ENCODE results near the gene CAMTA2. TPM values are rescaled to one million over a fixed set of nuclear protein-coding genes. Genes with fewer than 3 reads are reported as not detected.

CAMTA2 gene
- polyA plus RNA-seq, 1 donor from 2014 or later, result 7.3 TPM

- no peak overlapping the region for H2AFZ ChIP-seq (ENCODE audit: low read depth, low read length)
- H4K20me1 ChIP-seq (ENCODE audit: insufficient read depth), result no peaks in the 10 kb centered on the region
- no peak for TF ChIP-seq RAD21 (conservative IDR thresholded peaks at IDR 0.05)
- TF ChIP-seq POLR2AphosphoS5 (IDR thresholded peaks at IDR 0.05), result no peak
- no peak for TF ChIP-seq CTCF (IDR thresholded peaks at IDR 0.05; ENCODE audit: poor library complexity, severe bottlenecking)
- TF ChIP-seq EP300 (conservative IDR thresholded peaks at IDR 0.05; ENCODE audit: poor library complexity, severe bottlenecking), result no peak
- TF ChIP-seq, protein P1, sequence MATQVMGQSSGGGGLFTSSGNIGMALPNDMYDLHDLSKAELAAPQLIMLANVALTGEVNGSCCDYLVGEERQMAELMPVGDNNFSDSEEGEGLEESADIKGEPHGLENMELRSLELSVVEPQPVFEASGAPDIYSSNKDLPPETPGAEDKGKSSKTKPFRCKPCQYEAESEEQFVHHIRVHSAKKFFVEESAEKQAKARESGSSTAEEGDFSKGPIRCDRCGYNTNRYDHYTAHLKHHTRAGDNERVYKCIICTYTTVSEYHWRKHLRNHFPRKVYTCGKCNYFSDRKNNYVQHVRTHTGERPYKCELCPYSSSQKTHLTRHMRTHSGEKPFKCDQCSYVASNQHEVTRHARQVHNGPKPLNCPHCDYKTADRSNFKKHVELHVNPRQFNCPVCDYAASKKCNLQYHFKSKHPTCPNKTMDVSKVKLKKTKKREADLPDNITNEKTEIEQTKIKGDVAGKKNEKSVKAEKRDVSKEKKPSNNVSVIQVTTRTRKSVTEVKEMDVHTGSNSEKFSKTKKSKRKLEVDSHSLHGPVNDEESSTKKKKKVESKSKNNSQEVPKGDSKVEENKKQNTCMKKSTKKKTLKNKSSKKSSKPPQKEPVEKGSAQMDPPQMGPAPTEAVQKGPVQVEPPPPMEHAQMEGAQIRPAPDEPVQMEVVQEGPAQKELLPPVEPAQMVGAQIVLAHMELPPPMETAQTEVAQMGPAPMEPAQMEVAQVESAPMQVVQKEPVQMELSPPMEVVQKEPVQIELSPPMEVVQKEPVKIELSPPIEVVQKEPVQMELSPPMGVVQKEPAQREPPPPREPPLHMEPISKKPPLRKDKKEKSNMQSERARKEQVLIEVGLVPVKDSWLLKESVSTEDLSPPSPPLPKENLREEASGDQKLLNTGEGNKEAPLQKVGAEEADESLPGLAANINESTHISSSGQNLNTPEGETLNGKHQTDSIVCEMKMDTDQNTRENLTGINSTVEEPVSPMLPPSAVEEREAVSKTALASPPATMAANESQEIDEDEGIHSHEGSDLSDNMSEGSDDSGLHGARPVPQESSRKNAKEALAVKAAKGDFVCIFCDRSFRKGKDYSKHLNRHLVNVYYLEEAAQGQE (IDR thresholded peaks at IDR 0.05; ENCODE audit: borderline replicate concordance), result no peak
- no peak for TF ChIP-seq TAF1 (IDR thresholded peaks at IDR 0.05; ENCODE audit: low read depth)
- TF ChIP-seq MXI1 (conservative IDR thresholded peaks at IDR 0.05; ENCODE audit: poor library complexity, severe bottlenecking), result no peak
- no peak for TF ChIP-seq SMC3 (conservative IDR thresholded peaks at IDR 0.05; ENCODE audit: poor library complexity)
- no peak for TF ChIP-seq EZH2 (IDR thresholded peaks at IDR 0.05; ENCODE audit: borderline replicate concordance, insufficient read depth, low read length, poor library complexity, severe bottlenecking)
- no peak overlapping the region for H3K27ac ChIP-seq (ENCODE audit: low read length)
- no peaks in the 10 kb centered on the region for H3K27me3 ChIP-seq (ENCODE audit: insufficient read depth, low read depth, low read length)
- no peaks in the 10 kb centered on the region for H3K79me2 ChIP-seq (replicated peaks; ENCODE audit: insufficient read depth, low read length)
- no peak overlapping the region for H3K4me2 ChIP-seq (ENCODE audit: low read length)
- H3K9me2 ChIP-seq (ENCODE audit: insufficient read depth, low read length), result no peaks in the 10 kb centered on the region
- H3K9me3 ChIP-seq (ENCODE audit: low read length), result no peaks in the 10 kb centered on the region
- H3K4me3 ChIP-seq (ENCODE audit: low read length), result no peak overlapping the region
- no peaks in the 10 kb centered on the region for H3F3A ChIP-seq (ENCODE audit: insufficient read depth, low read length, poor library complexity, severe bottlenecking)
- no peak overlapping the region for H3K9ac ChIP-seq (ENCODE audit: low read length)
- no peaks in the 10 kb centered on the region for H3K36me3 ChIP-seq (ENCODE audit: insufficient read depth, low read length)
These were observed 67.9 kb downstream of the CAMTA2 start for GRCh38 chr17:4919511-4920047.

Small RNA genes within 50 kb of the gene (small RNA-seq; reads per million reads assigned to genes)
- 0 to 2.5 (median 1.7) reads per million in 3 experiments for gene MIR6864
- gene MIR6865, result 0 to 3.8 (median 2.5) reads per million in 3 experiments

Other genes starting within 250 kb of the CAMTA2 start
- not detected in 2 replicates for gene ZMYND15, start 247.8 kb downstream of the CAMTA2 start, polyA plus RNA-seq
- not detected in 2 replicates for gene CXCL16, start 247.7 kb downstream of the CAMTA2 start, polyA plus RNA-seq
- gene TM4SF5, start 215.8 kb downstream of the CAMTA2 start, polyA plus RNA-seq, result not detected in 2 replicates
- 1.6 TPM in 1 of 2 replicates, not detected in the other for gene VMO1, start 201.3 kb downstream of the CAMTA2 start, polyA plus RNA-seq
- gene GLTPD2, start 198.7 kb downstream of the CAMTA2 start, polyA plus RNA-seq, result 2.6 TPM in 1 of 2 replicates, not detected in the other
- 175 and 194 TPM in 2 replicates for gene PSMB6, start 191.5 kb downstream of the CAMTA2 start, polyA plus RNA-seq
- gene PLD2, start 180.5 kb downstream of the CAMTA2 start, polyA plus RNA-seq, result 2.0 and 3.9 TPM in 2 replicates
- gene MINK1, start 154.3 kb downstream of the CAMTA2 start, polyA plus RNA-seq, result 38.1 and 51.4 TPM in 2 replicates
- gene C17orf107, start 88.1 kb downstream of the CAMTA2 start, polyA plus RNA-seq, result 0.45 and 2.1 TPM in 2 replicates
- 0.25 TPM in 1 of 2 replicates, not detected in the other for gene CHRNE, start 84.6 kb downstream of the CAMTA2 start, polyA plus RNA-seq
- not detected in 2 replicates for gene GP1BA, start 55.4 kb downstream of the CAMTA2 start, polyA plus RNA-seq
- gene SLC25A11, start 47.6 kb downstream of the CAMTA2 start, polyA plus RNA-seq, result 140 and 172 TPM in 2 replicates
- gene RNF167, start 47.4 kb downstream of the CAMTA2 start, polyA plus RNA-seq, result 52.5 and 64.1 TPM in 2 replicates
- gene PFN1, start 39.1 kb downstream of the CAMTA2 start, polyA plus RNA-seq, result 145 and 230 TPM in 2 replicates
- gene ENO3, start 36.6 kb downstream of the CAMTA2 start, polyA plus RNA-seq, result 0.54 and 2.3 TPM in 2 replicates
- 66.4 and 67.7 TPM in 2 replicates for gene SPAG7, start 19.9 kb downstream of the CAMTA2 start, polyA plus RNA-seq
- gene INCA1, start 9.8 kb upstream of the CAMTA2 start, polyA plus RNA-seq, result 0.38 TPM in 1 of 2 replicates, not detected in the other
- 7.7 and 8.3 TPM in 2 replicates for gene KIF1C, start 10.3 kb upstream of the CAMTA2 start, polyA plus RNA-seq
- not detected in 2 replicates for gene SLC52A1, start 47.8 kb upstream of the CAMTA2 start, polyA plus RNA-seq
- 0.05 and 0.20 TPM in 2 replicates for gene ZFP3, start 90.8 kb upstream of the CAMTA2 start, polyA plus RNA-seq
- 31.8 and 32.5 TPM in 2 replicates for gene ZNF232, start 124.2 kb upstream of the CAMTA2 start, polyA plus RNA-seq
- not detected in 2 replicates for gene USP6, start 128.4 kb upstream of the CAMTA2 start, polyA plus RNA-seq
- gene ZNF594, start 204.2 kb upstream of the CAMTA2 start, polyA plus RNA-seq, result 28.2 and 31.0 TPM in 2 replicates
- not detected in 2 replicates for gene SCIMP, start 247.2 kb upstream of the CAMTA2 start, polyA plus RNA-seq